NCI-H187 treated with DMSO at 0.1 percent for 48 hours (cell line): ENCODE data around the gene MAD1L1.
"Not testable (repeated sequence)": the region's sequence is repeated elsewhere in the genome, so short reads cannot be mapped to it uniquely, and the experiment has no call there.

Experiments
- DNase-seq: peaks from one replicate; lab custom pipeline; 2025; lab: John Stamatoyannopoulos, UW

MAD1L1 gene

GRCh38 chr7:1831933-1832535 is 400.7 kb downstream of the MAD1L1 start:
- not testable (repeated sequence) for DNase-seq

- not testable (repeated sequence) for DNase-seq
Measured at GRCh38 chr7:1831471-1831870, 401.3 kb downstream of the MAD1L1 start.

- DNase-seq, result not testable (repeated sequence)
Measured at GRCh38 chr7:1829668-1830067, 403.1 kb downstream of the MAD1L1 start.

- DNase-seq, result no peak
Measured at GRCh38 chr7:1829111-1829510, 403.6 kb downstream of the MAD1L1 start.

GRCh38 chr7:1828170-1828569 is 404.6 kb downstream of the MAD1L1 start:
- DNase-seq, result not testable (repeated sequence)

GRCh38 chr7:1827521-1827981 is 405.2 kb downstream of the MAD1L1 start:
- DNase-seq, result not testable (repeated sequence)

- DNase-seq, result not testable (repeated sequence)
Measured at GRCh38 chr7:1826931-1827330, 405.8 kb downstream of the MAD1L1 start.

GRCh38 chr7:1825897-1826741 is 406.6 kb downstream of the MAD1L1 start:
- no peak for DNase-seq

GRCh38 chr7:1825647-1825896 is 407.2 kb downstream of the MAD1L1 start:
- DNase-seq, result not testable (repeated sequence)

GRCh38 chr7:1824882-1825646 is 407.7 kb downstream of the MAD1L1 start:
- not testable (repeated sequence) for DNase-seq

GRCh38 chr7:1824151-1824881 is 408.4 kb downstream of the MAD1L1 start:
- not testable (repeated sequence) for DNase-seq

- DNase-seq, result no peak
Measured at GRCh38 chr7:1823376-1824150, 409.2 kb downstream of the MAD1L1 start.

- no peak for DNase-seq
Measured at GRCh38 chr7:1819259-1819841, 413.4 kb downstream of the MAD1L1 start.

- DNase-seq, result no peak
Measured at GRCh38 chr7:1818575-1819258, 414.0 kb downstream of the MAD1L1 start.

GRCh38 chr7:1817061-1817712 is 415.6 kb downstream of the MAD1L1 start:
- no peak for DNase-seq

GRCh38 chr7:1816451-1816850 is 416.3 kb downstream of the MAD1L1 start:
- DNase-seq, result not testable (repeated sequence)

GRCh38 chr7:1815551-1816281 is 417.0 kb downstream of the MAD1L1 start:
- not testable (repeated sequence) for DNase-seq

- DNase-seq, result no peak
Measured at GRCh38 chr7:1815051-1815481, 417.7 kb downstream of the MAD1L1 start.
